Gastroesophageal sphincter (tissue), 3 donors: ENCODE data around the gene NUBPL.

ENCODE experiments used
- EP300 ChIP-seq: sonication (generic); formaldehyde crosslinking; IDR thresholded peaks from one replicate; pipeline ENCODE4 v1.6.1; 2017; ENCODE audit warnings: antibody characterized with exemption, mild to moderate bottlenecking
- POLR2A ChIP-seq, 2 donors: fragments of 450-650 bp; IDR thresholded peaks; one replicate each; pipeline ENCODE4 v1.6.1; 2017; ENCODE audit warnings: antibody characterized with exemption in 2 of 2, mild to moderate bottlenecking in 2 of 2, moderate library complexity in 1 of 2
- POLR2AphosphoS5 ChIP-seq: sonication (generic); formaldehyde crosslinking; IDR thresholded peaks from one replicate; pipeline ENCODE4 v1.6.1; 2017; ENCODE audit warnings: antibody characterized with exemption
- TF ChIP-seq, protein P1 (sequence below), 4 experiments: fragments of 200-600 bp in 2 of 4; fragments of 450-650 bp in 2 of 4; sonication (generic) in 1 of 4; IDR thresholded peaks; one replicate each; pipeline ENCODE4 v1.5.1; 2017 to 2019; ENCODE audit warnings: antibody characterized with exemption in 4 of 4, mild to moderate bottlenecking in 2 of 4, moderate library complexity in 2 of 4

DNA sequence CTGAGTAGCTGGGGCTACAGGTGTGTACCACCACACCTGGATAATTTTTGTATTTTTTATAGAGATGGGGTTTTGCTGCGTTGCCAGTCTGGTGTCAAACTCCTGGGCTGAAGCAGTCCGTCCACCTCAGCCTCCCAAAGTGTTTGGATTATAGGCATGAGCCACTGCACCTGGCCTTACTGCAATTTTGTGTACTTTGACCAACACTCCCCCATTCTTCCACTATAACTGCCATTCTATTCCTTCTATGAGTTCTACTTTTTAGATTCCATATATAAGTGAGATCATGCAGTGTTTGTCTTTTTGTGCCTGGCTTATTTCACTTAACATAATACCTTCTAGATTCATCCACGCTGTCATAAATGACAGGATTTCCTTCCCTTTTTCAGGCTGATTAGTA is 199.1 kb downstream of the NUBPL start:
- TF ChIP-seq, protein P1, sequence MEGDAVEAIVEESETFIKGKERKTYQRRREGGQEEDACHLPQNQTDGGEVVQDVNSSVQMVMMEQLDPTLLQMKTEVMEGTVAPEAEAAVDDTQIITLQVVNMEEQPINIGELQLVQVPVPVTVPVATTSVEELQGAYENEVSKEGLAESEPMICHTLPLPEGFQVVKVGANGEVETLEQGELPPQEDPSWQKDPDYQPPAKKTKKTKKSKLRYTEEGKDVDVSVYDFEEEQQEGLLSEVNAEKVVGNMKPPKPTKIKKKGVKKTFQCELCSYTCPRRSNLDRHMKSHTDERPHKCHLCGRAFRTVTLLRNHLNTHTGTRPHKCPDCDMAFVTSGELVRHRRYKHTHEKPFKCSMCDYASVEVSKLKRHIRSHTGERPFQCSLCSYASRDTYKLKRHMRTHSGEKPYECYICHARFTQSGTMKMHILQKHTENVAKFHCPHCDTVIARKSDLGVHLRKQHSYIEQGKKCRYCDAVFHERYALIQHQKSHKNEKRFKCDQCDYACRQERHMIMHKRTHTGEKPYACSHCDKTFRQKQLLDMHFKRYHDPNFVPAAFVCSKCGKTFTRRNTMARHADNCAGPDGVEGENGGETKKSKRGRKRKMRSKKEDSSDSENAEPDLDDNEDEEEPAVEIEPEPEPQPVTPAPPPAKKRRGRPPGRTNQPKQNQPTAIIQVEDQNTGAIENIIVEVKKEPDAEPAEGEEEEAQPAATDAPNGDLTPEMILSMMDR (IDR thresholded peaks at IDR 0.05), result no peak
- no peak for TF ChIP-seq EP300
- no peak for TF ChIP-seq POLR2A (IDR thresholded peaks at IDR 0.05)
- TF ChIP-seq POLR2AphosphoS5, result no peak
